NCI-H146 treated with DMSO at 0.1 percent for 48 hours (cell line): ENCODE data around the gene SYK.
A peak's percentile ranks its signal among the peaks of the same experiment; 100 is the strongest.
"Not testable (repeated sequence)": the region's sequence is repeated elsewhere in the genome, so short reads cannot be mapped to it uniquely, and the experiment has no call there.

Experiments
- DNase-seq: peaks from one replicate; lab custom pipeline; 2025; ENCODE audit not compliant: unreplicated experiment; lab: John Stamatoyannopoulos, UW

The SYK gene

DNA sequence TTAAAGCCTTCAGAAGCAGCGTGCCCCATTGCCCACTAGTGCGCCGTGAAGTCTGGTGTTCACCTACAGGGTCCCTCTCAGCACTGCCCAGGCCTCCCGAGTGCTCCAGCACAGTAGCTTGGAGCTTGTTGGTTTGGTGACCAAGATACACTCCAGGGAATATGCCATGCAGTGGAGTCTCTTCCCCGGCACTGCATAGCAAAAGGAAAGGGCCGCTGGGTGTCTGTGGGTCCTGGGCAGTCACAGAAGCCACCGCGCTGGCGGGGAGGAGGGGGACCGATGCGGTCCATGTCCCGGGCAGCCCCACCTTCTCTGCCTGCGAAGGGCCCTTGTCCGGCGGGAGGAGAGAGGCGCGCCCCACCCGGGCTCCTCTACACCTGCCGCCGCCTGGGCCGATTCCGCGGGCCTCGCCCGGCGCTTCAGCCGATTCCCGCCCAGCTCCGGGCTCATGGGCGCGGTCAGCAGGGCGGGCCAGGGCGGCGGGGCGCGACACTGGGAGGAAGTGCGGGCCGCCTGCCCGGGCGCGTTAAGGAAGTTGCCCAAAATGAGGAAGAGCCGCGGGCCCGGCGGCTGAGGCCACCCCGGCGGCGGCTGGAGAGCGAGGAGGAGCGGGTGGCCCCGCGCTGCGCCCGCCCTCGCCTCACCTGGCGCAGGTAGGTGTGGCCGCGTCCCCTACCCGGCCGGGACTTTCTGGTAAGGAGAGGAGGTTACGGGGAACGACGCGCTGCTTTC is at the start of gene SYK:
Gene SYK (plus strand): TSS at position 579 of the 732 bp plus-strand sequence. CDS start 42,080 bp downstream, outside the sequence.
- DNase-seq, result peak; percentile 43

DNA sequence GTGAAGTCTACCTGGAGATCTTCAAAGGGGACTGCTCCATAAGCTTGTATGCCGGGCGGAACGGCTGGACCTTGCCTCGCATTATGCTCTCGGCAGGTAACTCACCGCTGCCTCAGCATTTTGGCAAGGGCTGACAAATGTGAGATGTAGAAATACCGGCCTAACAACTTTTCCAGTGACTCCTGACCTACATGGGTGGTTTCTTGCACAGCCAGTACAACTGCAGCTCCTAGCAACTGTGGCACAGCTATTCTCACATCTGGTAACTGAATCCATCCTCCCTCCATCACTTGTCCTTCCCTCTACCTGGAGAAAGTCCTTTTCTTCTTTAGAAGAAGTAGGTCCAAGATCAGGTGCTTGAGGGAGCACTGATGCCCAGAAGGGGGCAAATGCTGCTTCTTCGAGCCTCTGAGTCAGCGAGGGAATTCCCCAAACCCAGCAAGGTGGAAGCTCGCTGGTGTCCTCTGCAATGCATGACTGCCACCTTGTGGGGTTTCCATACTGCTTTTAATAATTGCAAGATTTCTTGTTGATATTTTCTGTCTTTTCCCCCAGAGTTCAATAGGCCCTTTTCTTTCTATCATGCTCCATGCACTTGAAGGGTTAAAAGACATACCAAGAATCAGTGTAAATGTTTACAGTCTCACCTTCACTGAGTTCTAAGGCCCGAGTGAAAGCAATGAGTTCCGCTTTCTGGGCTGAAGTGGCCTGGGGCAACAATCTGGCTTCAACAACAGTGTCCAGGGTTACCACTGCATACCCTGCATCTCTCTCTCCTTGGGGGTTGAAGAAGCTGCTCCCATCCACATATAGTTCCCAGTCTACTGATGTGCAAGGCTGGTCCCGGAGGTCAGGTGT is 45.9 kb upstream of the SYK start:
- DNase-seq, result not testable (repeated sequence)

DNA sequence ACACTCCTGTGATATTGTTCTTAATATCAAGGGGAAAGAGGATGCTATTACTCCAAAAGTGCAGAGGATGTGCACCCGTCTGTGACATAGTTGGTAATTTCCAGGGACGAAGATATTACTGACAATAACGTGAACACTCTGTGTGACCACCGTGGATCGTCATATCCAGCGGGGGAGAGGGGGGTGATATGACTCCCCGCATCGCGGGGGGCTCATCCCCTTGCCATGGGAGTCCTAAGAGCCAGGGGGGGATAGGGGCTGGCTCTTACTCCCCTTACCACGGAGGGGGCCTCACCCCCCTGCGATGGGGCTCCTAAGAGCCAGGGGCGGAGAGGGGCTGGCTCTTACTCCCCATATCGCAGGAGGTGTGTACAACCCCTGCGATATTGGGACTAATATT is 41.0 kb upstream of the SYK start:
- not testable (repeated sequence) for DNase-seq

DNA sequence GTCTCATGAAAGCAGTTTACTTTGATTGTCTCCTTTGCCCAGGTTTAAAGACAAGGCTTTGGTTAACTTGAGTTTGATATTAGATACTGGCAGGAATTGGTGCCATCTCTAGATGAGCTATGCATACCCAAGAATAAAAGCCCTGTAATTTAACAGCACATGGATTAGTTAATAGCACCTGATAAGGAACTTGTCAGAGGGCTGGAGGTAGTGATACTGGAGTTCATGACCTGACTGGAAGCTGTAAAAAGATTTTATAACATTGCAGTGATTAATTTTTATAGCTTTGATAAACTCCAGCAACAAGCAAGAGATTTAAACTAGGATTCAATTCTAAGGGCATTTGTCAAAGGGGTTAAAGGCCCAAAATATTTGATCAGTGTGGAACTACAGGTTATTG is 34.9 kb upstream of the SYK start:
- no peak for DNase-seq

DNA sequence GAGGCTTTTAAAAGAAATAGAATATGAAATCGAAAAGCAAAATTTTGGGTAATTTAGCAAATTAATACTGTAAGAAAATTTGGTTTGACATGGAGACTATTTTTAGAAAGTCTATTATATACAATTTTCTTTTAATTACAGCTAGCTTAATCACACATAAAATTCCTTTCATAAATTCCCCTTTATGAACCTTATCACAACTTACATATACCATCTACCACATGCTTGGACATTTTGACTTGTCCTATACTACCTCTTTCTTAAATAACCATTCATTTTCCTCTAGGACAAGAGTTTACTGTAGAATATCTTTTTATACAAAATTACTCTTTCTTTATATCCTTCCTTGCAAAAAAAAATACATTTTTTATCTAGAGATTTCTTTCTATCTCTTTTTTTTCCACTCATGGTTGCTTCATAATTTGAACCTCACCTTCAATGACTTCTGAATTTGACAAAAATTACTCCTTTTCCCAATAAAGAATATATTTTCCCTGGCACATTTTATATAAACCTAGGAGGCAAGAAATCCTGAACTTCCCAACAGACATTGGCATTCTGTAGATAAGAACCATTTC is 34.0 kb upstream of the SYK start:
- DNase-seq, result no peak

DNA sequence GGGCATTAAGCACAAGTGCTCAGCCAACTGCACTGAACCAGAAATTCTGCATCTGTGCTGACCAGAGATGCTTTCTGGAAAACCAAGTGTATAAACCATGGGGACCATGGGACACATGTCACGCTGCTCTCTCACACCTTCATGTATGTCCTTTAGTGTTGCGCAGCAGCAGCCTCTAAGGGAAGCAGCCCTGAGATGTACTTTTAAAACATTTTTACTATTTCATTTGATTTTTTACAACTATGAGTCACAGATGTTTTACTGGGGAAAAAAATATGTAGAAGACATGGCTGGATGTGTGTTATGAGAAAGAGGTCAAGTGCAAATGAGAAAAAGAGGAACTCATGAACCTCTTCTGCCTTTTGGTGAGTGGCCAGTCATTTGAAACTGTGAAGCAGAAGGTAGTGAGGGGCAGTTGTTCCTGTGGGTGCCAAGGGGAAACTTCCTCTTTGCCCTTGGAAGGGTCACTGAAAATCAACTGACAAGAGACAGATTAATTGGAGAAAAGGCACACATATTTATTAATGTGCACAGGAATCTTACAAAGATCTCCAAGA is 31.4 kb upstream of the SYK start:
- DNase-seq, result no peak

DNA sequence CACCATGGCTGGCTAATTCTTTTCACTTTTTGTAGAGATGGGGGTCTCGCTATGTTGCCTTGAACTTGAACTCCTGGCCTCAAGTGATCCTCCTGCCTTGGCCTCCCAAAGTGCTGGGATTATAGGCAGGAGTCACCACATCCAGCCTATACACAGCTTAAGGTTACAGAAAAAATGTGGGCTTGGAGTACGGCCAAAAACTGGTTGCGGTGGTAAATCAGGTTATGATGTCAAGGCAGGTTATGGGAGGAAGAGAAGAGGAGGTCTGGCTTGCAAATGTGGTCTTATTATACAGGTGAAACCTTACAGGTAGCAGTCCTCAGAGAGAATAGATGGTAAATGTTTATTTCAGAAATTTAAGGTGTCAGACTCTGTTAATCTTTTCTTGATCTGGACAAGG is 30.7 kb upstream of the SYK start:
- no peak for DNase-seq

DNA sequence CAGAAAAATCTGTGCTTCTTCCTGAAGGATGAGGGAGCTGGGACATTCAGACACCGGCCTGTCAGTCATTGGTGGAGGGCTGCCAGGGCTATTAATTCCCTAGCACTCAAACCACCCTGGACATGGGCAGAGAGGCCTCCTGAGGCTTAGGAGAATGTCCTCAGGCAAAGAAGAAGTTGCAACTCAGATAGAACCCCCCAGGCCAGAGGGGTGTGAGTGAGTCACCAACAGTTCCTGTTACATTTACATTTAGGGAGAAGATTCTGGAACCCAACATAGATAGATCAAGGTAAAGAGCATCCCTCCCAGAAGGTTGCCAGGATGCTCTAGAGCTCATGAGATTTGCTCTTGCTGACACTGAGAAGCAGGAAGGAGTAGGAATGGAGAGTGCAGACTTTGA is 29.2 kb upstream of the SYK start:
- DNase-seq, result no peak

DNA sequence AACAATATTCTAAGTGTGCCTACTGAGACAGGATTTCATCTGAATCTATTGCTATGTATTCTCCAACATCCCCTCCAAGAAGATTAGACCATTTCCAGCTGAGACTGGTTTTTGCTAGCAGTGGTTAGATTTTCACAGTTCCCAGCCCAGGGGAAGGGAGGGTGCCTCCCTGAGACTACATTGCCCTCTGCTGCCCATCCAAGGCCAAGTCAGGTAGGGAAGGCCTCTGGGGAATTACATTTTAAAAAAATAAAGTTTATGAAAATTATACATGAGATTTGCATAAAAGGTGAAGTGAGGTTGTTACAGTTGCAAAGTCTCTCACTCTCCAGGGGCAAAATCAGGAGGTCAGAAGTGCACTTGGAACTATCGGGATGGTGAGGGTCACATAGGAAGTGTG is 28.0 kb upstream of the SYK start:
- no peak for DNase-seq

DNA sequence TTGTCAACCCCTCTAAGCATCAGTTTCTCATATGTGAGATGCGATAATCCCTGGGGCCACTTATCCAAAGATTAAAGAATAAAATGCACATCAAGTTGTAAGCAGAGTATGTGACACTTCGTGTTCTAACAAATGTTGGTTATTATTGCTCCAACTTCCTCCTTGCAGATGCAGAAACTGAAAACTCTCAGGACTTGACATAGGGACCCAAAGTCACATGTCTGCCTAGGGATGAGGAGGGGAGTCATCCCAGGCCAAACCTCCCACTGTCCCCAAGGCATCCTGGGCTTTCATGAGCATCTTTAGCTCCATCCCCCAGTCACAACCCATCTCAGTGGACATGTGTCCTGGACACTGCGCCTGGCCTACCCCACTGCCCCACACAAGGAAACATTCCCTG is 27.5 kb upstream of the SYK start:
- DNase-seq, result no peak

DNA sequence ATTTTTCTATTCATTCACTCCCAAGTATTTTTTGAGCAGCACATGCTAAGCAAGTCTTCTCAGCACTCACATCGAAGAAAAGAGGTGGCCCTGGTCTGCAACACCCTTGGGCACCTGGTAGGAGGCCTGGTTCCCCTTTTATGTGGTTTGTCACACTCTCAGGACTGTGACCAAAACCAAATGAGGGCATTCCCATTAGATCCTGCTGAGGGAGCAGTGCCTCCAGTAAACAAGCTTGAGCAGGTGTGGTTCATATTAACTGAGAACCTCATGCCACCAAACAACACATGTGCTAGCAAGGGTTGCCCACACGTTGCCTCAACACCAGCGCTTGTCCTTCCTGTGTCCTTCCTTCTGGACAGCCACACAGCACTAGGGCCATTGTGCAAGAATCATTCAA is 26.9 kb upstream of the SYK start:
- no peak for DNase-seq

DNA sequence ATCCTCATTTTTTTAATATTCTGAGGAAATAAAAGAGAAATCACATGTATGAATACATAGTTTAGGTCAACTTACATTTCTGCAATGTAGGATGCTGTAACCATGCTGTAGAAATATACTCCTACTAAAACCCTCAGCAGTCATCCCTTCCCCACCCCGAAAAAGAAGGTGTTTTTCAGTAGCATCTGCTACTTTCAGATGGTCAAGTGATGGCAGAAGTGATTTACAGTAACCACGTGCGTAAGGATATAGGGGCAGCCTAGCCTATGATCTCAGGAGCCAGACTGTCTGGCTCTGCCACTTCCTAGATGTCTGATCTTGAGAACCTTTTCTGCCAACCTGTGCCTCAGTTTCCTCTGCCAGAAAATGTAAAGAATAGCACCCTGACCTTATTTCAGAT is 26.0 kb upstream of the SYK start:
- DNase-seq, result no peak

DNA sequence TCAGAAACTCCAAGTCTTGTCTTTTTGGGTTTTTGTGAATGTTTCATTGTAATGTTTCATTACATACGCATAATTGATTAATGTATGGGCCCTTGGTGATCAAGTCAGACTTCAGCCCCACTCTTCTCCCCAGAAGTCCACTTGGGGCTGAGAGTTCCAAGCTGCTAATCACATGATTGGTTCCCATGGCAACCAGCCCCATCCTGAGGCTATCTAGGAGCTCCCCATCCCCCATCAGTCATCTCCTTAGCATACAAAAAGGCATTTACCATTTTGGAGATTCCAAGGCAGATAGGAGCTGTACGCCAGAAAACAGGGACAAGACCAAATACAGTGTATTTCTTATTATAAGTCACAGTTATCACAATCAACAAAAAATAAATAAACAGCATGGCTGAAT is 22.9 kb upstream of the SYK start:
- DNase-seq, result no peak

DNA sequence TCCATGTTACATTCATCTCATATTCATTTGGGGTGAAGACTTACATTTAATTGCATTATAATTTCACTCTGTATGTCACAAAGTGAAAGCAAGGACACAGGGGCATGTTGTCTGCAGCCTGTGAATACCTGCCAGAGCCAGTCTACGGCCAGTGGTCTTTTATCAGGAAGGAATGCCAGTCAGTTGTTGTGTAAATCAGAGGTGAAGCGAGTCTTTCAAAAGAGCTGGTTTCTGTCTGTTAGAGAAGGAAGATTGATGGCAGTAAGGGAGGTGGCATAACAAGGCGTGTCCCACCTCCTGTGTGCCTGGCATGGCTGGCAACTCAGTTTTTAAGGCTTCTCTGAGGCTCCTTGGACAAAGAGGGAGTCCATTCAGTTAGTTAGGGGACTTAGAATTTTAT is 18.1 kb upstream of the SYK start:
- no peak for DNase-seq

DNA sequence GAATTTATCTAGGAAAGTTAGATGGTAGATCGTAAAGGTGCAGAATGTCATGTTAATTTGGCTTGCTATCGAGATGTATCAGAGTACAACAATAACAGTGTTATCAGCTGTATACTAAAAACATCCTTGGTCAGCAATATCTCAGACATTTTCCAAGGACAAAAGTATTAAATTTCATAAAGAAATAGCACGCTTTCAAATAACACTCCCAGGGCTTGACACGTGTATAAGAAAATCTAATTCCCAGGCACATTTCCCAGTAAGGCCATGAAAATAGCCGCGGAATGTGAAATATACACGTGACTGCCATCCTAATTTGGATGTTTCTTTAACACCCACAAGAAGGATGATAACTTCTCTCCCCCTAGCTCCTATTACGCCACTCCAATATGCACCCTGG is 17.7 kb upstream of the SYK start:
- no peak for DNase-seq

DNA sequence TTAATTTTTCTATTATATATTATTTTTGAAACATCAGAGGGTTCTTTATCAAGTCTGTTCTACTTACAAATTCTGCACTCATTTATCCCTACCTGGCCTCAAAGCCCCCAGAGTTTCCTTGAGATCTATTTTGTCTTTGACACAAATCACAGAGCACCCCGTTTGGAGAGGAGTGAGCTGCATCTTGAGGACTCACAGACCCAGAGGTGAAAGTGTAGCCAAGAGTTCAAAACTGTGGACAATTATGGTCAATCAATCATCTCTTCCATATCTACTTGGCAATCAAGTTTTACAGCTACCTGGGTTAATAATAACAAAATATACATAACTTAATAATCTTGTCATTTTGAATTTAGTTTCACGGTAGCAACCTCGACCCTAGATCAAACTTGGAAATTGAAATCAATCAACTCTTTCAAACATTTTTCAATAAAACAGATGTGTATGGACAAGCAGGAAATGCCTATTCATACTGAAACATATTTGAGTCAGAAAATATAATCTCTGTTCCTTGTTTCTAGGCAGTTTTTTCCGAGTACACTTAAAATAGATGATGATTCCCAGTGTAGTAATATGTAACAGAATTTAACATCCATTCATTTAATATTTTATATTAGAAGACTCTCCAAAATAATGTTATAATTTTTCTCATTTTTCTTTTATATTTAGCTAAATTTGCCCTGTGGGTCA is 13.7 kb upstream of the SYK start:
- DNase-seq, result no peak

DNA sequence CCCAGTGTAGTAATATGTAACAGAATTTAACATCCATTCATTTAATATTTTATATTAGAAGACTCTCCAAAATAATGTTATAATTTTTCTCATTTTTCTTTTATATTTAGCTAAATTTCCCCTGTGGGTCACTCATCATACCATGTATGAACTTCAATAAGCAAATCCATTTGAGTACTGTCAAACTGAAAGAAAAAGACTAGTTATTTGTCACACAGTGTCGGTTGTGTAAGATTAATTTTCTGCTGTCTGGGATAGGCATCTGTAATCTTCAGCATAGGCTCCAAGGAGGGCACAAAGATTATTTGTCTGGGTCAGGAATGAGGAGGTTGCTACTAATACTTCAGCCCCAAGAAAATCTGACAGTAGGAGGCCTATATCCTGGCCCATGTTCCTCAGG is 13.1 kb upstream of the SYK start:
- DNase-seq, result not testable (repeated sequence)

DNA sequence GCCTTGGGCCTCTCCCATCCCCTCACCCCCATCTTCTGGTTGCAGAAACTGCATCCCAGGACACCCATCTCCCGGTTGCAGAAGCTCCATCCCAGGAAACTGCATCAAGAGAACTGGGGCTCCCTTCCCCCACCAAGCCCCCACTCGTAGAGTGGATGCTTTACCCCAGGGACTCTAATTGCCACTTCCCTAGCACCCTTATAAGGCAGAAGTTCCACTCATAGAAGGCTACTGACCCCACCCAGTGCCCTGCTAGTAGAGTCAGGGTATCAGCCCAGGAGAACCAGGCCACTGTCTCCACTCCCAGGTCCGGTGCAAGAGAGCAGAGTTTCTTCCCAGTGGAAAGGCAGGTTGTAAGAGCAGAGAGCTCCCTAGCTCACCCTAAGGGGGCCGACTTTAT is 12.2 kb upstream of the SYK start:
- no peak for DNase-seq

DNA sequence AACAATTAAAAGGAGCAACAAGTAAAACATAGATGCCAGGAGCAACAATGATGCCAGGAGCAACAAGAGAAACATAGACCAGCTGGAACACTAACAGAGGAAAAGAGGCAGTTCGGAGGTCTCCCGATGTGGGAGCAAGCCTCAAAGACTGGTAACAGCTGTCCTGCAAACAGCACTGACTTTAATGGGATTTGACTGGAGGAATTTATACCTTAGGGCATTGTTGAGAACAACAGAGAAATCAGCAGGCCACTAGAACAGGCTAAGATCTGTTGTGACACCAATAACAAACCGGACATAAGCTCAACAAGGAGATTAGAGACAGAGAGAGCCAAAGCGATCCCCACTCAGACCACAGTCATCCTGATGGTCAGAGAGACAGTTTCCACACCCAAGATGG is 11.8 kb upstream of the SYK start:
- no peak for DNase-seq

DNA sequence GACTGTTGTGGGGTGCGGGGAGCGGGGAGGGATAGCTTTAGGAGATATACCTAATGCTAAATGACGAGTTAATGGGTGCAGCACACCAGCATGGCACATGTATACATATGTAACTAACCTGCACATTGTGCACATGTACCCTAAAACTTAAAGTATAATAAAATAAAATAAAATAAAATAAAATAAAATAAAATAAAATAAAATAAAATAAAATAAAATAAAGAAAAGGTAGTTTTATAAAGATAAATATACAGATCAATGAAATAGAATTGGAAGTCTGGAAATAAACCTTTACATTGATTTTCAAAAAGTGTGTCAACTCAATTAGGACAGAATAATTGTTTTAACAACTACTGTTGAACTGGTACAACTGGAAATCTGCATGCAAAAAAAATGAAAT is 8.6 kb upstream of the SYK start:
- DNase-seq, result not testable (repeated sequence)

DNA sequence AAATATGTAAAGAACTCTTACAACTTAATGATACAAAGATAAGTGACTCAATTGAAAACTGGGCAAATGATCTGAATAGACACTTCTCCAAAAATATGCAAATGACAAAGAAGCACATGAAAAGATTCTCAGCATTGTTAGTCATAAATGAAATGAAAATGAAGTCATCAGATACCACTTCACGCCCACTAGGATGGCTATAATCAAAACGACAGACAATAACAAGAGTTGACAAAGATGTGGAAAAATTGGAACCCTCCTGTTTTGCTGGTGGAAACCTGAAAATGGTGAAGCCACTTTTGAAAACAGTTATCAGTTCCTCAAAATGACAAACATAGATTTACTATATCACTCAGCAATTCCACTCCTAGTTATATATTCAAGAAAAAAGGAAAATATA is 7.9 kb upstream of the SYK start:
- no peak for DNase-seq
